ENCODE measurements around the gene CNTN2.

- TF ChIP-seq CTCF (IDR thresholded peaks at IDR 0.05; ENCODE audit: borderline replicate concordance, extremely low read depth, low read length, poor library complexity, severe bottlenecking), result no peak
- no peak for TF ChIP-seq EZH2 (IDR thresholded peaks at IDR 0.05; ENCODE audit: borderline replicate concordance, low read depth, low read length, severe bottlenecking)
Measured at GRCh38 chr1:205048382-205048781, 5.4 kb downstream of the CNTN2 start.
